ENCODE data around the gene PGRMC1. TPM values are rescaled to one million over a fixed set of nuclear protein-coding genes. Genes with fewer than 3 reads are reported as not detected.

The PGRMC1 gene
- total RNA-seq, 2 experiments from 2014 or later, result 14.9 to 16.0 TPM

DNA sequence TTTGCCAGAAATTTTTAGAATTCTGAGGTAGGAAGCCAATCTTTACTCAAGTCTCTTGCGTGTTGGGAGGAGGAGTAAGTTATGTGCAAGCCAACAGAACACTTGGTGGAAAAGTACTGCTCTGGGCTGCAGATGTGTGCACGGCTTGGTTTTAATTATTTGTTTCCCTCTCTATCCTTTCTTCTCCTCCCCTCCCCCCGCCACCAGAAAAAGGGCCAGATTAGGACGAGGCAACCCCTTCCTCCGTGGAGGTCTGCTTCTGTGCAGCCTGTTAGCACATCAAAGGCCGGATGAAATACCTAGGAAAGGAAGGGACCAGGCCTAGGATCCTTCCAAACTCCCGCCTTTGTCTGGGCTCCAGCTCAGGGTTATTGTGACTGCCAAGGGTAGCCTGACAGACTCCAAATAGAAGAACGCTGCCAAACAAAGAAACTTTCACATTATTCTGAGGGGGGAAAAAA is 1.0 kb upstream of the PGRMC1 start:
- Mint-ChIP-seq H3K27ac (peak overlapping the region; percentile 57), H3K9me3 (no peaks in the 10 kb centered on the region), H3K36me3 (ENCODE audit: low read depth) (peaks cover 10% of the 10 kb centered on the region), H3K27me3 (no peaks in the 10 kb centered on the region), H3K4me1 (ENCODE audit: low read depth) (peaks cover 28% of the 10 kb centered on the region), H3K4me3 (peak overlapping the region; percentile 92)
- Histone ChIP-seq H3K36me3 (ENCODE audit: insufficient read depth, low read length) (no peaks in the 10 kb centered on the region), H3K27me3 (ENCODE audit: control insufficient read depth in 1 of 2, insufficient read depth in 2 of 2, low read length in 2 of 2) (no peaks in the 10 kb centered on the region), H3K4me1 (ENCODE audit: insufficient read depth, low read length) (peaks cover 21% of the 10 kb centered on the region), H3K4me3 (ENCODE audit: low read length) (no peak overlapping the region), H3K27ac (ENCODE audit: low read depth in 1 of 2, low read length in 2 of 2) (no peak overlapping the region), H3K9me3 (ENCODE audit: control insufficient read depth in 1 of 2, insufficient read depth in 1 of 2, low read length in 2 of 2) (no peaks in the 10 kb centered on the region)
- CTCF ChIA-PET, result no interaction called here
- ATAC-seq (ENCODE audit: poor library complexity) (no peak), DNase-seq (no peak)
- POLR2A ChIA-PET, result interaction anchor here (0.7 kb wide), 1 partner anchor 1178 kb away, joined by 3 read pairs; no protein-coding TSS in a partner anchor
- TF ChIP-seq, protein P1, sequence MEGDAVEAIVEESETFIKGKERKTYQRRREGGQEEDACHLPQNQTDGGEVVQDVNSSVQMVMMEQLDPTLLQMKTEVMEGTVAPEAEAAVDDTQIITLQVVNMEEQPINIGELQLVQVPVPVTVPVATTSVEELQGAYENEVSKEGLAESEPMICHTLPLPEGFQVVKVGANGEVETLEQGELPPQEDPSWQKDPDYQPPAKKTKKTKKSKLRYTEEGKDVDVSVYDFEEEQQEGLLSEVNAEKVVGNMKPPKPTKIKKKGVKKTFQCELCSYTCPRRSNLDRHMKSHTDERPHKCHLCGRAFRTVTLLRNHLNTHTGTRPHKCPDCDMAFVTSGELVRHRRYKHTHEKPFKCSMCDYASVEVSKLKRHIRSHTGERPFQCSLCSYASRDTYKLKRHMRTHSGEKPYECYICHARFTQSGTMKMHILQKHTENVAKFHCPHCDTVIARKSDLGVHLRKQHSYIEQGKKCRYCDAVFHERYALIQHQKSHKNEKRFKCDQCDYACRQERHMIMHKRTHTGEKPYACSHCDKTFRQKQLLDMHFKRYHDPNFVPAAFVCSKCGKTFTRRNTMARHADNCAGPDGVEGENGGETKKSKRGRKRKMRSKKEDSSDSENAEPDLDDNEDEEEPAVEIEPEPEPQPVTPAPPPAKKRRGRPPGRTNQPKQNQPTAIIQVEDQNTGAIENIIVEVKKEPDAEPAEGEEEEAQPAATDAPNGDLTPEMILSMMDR (IDR thresholded peaks at IDR 0.05), result no peak
- intact Hi-C loops (cut with DNase I, micrococcal nuclease), result loop anchor here in 1 of 2 experiments (5.0 to 10.0 kb wide), 4 partner anchors 232 to 1397 kb away; partner anchors contain the start of genes C1GALT1C1, LONRF3, SLC25A5 and WDR44

DNA sequence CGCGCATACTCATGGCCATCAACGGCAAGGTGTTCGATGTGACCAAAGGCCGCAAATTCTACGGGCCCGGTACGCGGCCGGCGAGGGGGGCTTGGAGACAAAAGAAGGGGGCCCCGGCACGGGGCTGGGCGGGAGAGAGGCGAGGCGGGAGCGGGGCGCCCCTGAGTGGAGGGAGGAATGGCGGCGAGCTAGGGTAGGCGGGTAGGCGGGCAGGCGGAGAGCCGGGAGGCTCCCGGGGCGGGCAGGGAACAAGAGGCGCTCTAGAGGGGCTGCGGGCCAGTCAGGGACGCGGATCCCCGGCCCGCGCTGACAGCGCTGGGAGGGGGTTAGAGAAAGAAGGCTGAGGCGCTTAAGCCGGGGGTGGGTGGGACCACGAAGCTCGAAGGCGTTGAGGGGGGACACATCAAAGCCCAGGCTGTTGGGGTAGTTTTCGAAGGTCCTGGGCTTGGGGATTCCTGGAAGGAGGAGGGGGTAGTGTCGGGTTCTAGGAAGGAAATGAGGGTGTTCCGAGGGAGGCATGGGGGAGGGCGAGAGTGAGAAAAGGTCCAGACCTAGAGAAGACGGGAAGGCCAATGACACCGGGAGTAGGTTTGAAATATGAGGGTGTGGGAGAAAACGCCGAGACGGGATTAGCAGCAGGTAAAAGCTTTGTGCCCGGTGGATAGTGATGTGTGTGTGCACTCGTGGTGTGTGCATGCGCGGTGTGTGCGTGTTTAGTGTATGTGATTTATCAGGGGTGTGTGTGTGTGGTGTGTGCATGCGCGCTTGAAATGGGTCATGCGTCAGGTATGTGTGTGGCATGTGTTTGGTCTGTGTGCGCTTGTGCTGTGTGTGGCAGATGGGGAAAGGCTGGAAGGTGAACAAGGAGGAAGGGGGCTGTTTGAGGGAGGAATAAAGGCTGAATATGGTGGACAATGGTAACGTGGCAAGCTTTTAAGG is 807 bp downstream of the PGRMC1 start:
- peak overlapping the region; percentile 73 for H3K4me3 ChIP-seq (ENCODE audit: low read length)
- ChIA-PET POLR2A (interaction anchor here (1.1 to 1.3 kb wide), 3 partner anchors 8 to 36 kb away, joined by 3 to 4 read pairs (median 3); no protein-coding TSS in a partner anchor), CTCF (no interaction called here)
- Mint-ChIP-seq H3K27me3 (no peaks in the 10 kb centered on the region), H3K4me3 (peak overlapping the region; percentile 92), H3K36me3 (ENCODE audit: low read depth) (peaks cover 17% of the 10 kb centered on the region), H3K4me1 (ENCODE audit: low read depth) (peaks cover 41% of the 10 kb centered on the region), H3K9me3 (no peaks in the 10 kb centered on the region), H3K27ac (peak overlapping the region; percentile 57)
- peak overlapping the region in 1 of 2 donors; percentile 53 for H3K27ac ChIP-seq (ENCODE audit: low read depth in 1 of 2, low read length in 2 of 2)
- TF ChIP-seq, protein P1 (IDR thresholded peaks at IDR 0.05), result no peak
- peaks cover 21% of the 10 kb centered on the region for H3K4me1 ChIP-seq (ENCODE audit: insufficient read depth, low read length)
- peaks cover 10% of the 10 kb centered on the region for H3K36me3 ChIP-seq (ENCODE audit: insufficient read depth, low read length)
- H3K27me3 ChIP-seq (ENCODE audit: control insufficient read depth in 1 of 2, insufficient read depth in 2 of 2, low read length in 2 of 2), result no peaks in the 10 kb centered on the region
- H3K9me3 ChIP-seq (ENCODE audit: control insufficient read depth in 1 of 2, insufficient read depth in 1 of 2, low read length in 2 of 2), result no peaks in the 10 kb centered on the region
- DNase-seq (peak; percentile 1 to 50 (median 11)), ATAC-seq (ENCODE audit: poor library complexity) (peak; percentile 33)
- intact Hi-C loops (cut with DNase I, micrococcal nuclease), result loop anchor here in 1 of 2 experiments (5.0 to 10.0 kb wide), 4 partner anchors 230 to 1395 kb away; partner anchors contain the start of genes C1GALT1C1, LONRF3, SLC25A5 and WDR44

DNA sequence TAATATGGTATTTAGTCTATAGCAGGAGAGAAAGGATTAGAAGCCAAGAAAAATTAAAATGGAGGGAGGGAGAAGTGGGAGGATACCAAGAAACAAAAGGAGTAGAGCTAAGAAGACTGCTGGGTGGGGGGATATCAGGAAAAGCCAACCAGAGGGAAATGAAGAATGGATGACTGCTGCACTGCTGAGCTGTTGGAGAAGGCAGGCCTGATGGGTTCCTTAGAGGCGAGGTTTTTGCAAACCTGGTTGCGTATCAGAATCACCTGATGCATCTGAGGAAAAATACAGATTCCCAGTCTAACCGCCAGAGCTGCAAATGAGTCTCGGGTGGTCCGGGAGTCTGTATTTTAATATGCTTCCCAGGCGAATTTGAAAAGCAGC is 1.5 kb downstream of the PGRMC1 start:
- no peak for DNase-seq
- TF ChIP-seq, protein P1 (IDR thresholded peaks at IDR 0.05), result no peak
- CTCF ChIA-PET, result no interaction called here
- Mint-ChIP-seq H3K9me3 (no peaks in the 10 kb centered on the region), H3K27me3 (no peaks in the 10 kb centered on the region), H3K4me3 (peak overlapping the region; percentile 92), H3K36me3 (ENCODE audit: low read depth) (peaks cover 23% of the 10 kb centered on the region), H3K4me1 (ENCODE audit: low read depth) (peaks cover 46% of the 10 kb centered on the region), H3K27ac (peak overlapping the region; percentile 57)
- Histone ChIP-seq H3K4me1 (ENCODE audit: insufficient read depth, low read length) (peaks cover 21% of the 10 kb centered on the region), H3K27ac (ENCODE audit: low read depth in 1 of 2, low read length in 2 of 2) (no peak overlapping the region), H3K27me3 (ENCODE audit: control insufficient read depth in 1 of 2, insufficient read depth in 2 of 2, low read length in 2 of 2) (no peaks in the 10 kb centered on the region), H3K4me3 (ENCODE audit: low read length) (peak overlapping the region; percentile 73), H3K9me3 (ENCODE audit: control insufficient read depth in 1 of 2, insufficient read depth in 1 of 2, low read length in 2 of 2) (no peaks in the 10 kb centered on the region), H3K36me3 (ENCODE audit: insufficient read depth, low read length) (peaks cover 16% of the 10 kb centered on the region)
- POLR2A ChIA-PET, result interaction anchor here (1.1 to 1.3 kb wide), 2 partner anchors 10 to 36 kb away, joined by 3 to 4 read pairs; no protein-coding TSS in a partner anchor
- ATAC-seq (ENCODE audit: poor library complexity), result no peak
- intact Hi-C loops (cut with DNase I, micrococcal nuclease), result loop anchor here in 1 of 2 experiments (5.0 to 10.0 kb wide), 4 partner anchors 230 to 1395 kb away; partner anchors contain the start of genes C1GALT1C1, LONRF3, SLC25A5 and WDR44
